Uterus (tissue), 4 donors: Measurements from ENCODE around the gene KIDINS220. TPM values are rescaled to one million over a fixed set of nuclear protein-coding genes. Genes with fewer than 3 reads are reported as not detected.

Experiments used
- DNase-seq, 2 donors: peaks; one replicate each; pipeline ENCODE4 v3.0.0-alpha.2; 2019 to 2020
- H3K27ac ChIP-seq, 2 donors: fragments of 200-600 bp; sonication (generic); 1 replicate in 1 of 2; 2 replicates in 1 of 2; pipeline ENCODE4 v1.5.1; 2016 to 2018
- H3K27me3 ChIP-seq, 2 donors: fragments of 200-600 bp; sonication (generic); one replicate each; pipeline ENCODE4 v1.5.1; 2018 to 2019; ENCODE audit warnings: control low read depth in 1 of 2
- H3K36me3 ChIP-seq, 2 donors: fragments of 200-600 bp; sonication (generic); one replicate each; pipeline ENCODE4 v1.5.1; 2019; ENCODE audit warnings: control low read depth in 1 of 2
- H3K4me1 ChIP-seq, 2 donors: fragments of 200-600 bp; sonication (generic); one replicate each; pipeline ENCODE4 v1.5.1; 2018 to 2019; ENCODE audit warnings: control low read depth in 1 of 2
- H3K4me3 ChIP-seq, 2 donors: fragments of 200-600 bp; sonication (generic); 1 replicate in 1 of 2; 2 replicates in 1 of 2; pipeline ENCODE4 v1.5.1; 2018 to 2019; ENCODE audit warnings: mild to moderate bottlenecking in 1 of 2
- H3K9me3 ChIP-seq, 2 donors: fragments of 200-600 bp; sonication (generic); one replicate each; pipeline ENCODE4 v1.5.1; 2019; ENCODE audit warnings: control low read depth in 1 of 2
- POLR2A ChIP-seq, 2 donors: fragments of 450-650 bp; IDR thresholded peaks; one replicate each; pipeline ENCODE4 v1.6.1; 2016; ENCODE audit warnings: antibody characterized with exemption in 2 of 2, mild to moderate bottlenecking in 1 of 2, moderate library complexity in 1 of 2
- intact Hi-C: fragments of 100-400 bp; cut with DNase I; formaldehyde crosslinking; loops from one replicate; pipeline ENCODE4 v1.15.1; 2023; ENCODE audit warnings: low total_unique reads
- total RNA-seq, 4 donors: library from RNA; depleted of rRNA in 3 of 4; stranded (reverse); fragments of >200 nt in 3 of 4; gene quantifications; one replicate each; pipeline versions ENCODE4 v1.1.0 to v1.2.4, GENCODE V29; 2014 to 2023
- TF ChIP-seq, protein P1 (sequence below), 4 experiments: fragments of 200-600 bp in 2 of 4; fragments of 450-650 bp in 2 of 4; sonication (generic) in 2 of 4; IDR thresholded peaks; one replicate each; pipeline ENCODE4 v1.5.1; 2016 to 2019; ENCODE audit warnings: antibody characterized with exemption in 4 of 4, mild to moderate bottlenecking in 2 of 4, moderate library complexity in 1 of 4
- donor health status: DM: yes; HTN: yes; CAD: no.

Gene KIDINS220
- total RNA-seq, 4 donors from 2014 or later = 48.8 to 185 (median 72.8) TPM

- H3K27ac ChIP-seq = peak overlapping the region; percentile 79 to 80
- peak overlapping the region; percentile 94 to 95 for H3K4me3 ChIP-seq
- TF ChIP-seq, protein P1, sequence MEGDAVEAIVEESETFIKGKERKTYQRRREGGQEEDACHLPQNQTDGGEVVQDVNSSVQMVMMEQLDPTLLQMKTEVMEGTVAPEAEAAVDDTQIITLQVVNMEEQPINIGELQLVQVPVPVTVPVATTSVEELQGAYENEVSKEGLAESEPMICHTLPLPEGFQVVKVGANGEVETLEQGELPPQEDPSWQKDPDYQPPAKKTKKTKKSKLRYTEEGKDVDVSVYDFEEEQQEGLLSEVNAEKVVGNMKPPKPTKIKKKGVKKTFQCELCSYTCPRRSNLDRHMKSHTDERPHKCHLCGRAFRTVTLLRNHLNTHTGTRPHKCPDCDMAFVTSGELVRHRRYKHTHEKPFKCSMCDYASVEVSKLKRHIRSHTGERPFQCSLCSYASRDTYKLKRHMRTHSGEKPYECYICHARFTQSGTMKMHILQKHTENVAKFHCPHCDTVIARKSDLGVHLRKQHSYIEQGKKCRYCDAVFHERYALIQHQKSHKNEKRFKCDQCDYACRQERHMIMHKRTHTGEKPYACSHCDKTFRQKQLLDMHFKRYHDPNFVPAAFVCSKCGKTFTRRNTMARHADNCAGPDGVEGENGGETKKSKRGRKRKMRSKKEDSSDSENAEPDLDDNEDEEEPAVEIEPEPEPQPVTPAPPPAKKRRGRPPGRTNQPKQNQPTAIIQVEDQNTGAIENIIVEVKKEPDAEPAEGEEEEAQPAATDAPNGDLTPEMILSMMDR (IDR thresholded peaks at IDR 0.05) = no peak
- TF ChIP-seq POLR2A (IDR thresholded peaks at IDR 0.05) = no peak
- DNase-seq = peak; percentile 29 to 42
- H3K4me1 ChIP-seq = peaks cover 3 to 13% of the 10 kb centered on the region in 2 donors
- no peaks in the 10 kb centered on the region for H3K36me3 ChIP-seq
- H3K9me3 ChIP-seq = no peaks in the 10 kb centered on the region
- intact Hi-C loops = no loop called here
- no peaks in the 10 kb centered on the region for H3K27me3 ChIP-seq
Measured at GRCh38 chr2:8837795-8838140, 355 bp upstream of the KIDINS220 start.

DNA sequence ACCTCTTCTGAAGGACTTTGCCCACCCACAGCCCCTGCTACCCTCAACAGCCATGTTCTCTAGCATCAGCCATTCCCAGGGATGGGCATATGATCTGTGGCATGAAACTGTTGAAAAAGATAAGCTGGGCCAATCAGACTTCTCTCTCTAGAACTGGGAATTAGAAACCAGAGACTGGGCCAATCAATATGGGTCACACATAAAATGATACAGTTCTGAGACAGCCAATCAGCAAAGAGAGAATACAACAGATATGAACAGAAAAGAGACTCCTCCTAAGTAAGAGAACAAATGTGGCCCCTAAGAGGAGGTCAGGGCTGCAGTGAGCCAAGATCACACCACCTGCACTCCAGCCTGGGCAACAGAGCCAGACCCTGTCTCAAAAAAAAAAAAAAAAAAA, 2.1 kb downstream of the KIDINS220 start:
- Histone ChIP-seq H3K9me3 (no peaks in the 10 kb centered on the region), H3K27me3 (no peaks in the 10 kb centered on the region), H3K27ac (no peak overlapping the region), H3K4me3 (no peak overlapping the region), H3K4me1 (peaks cover 8 to 13% of the 10 kb centered on the region in 2 donors), H3K36me3 (no peaks in the 10 kb centered on the region)
- TF ChIP-seq POLR2A (IDR thresholded peaks at IDR 0.05) = no peak
- TF ChIP-seq, protein P1 (IDR thresholded peaks at IDR 0.05) = no peak
- DNase-seq = no peak
- intact Hi-C loops = no loop called here

DNA sequence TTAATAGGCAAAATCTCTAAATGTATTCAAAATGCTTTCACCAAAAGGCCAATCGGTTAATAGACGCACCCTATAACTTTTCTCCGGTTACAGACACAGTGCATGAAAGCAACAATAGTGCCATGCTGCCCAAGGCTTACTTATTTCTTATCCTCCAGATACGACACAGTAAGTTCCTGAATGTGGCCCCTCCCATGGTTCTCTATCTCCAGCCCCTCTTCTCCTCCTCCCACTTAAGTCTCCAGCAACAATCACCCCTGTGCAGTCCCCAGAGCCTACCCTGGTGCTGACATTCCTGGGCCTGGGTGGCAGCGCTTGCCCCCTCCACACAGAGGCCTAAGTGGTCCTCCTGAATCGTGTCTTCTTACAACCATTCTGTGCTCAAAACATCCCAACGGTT, 3.6 kb downstream of the KIDINS220 start:
- intact Hi-C loops = no loop called here
- H3K4me1 ChIP-seq = peaks cover 8 to 13% of the 10 kb centered on the region in 2 donors
- H3K4me3 ChIP-seq = no peak overlapping the region
- H3K27ac ChIP-seq = no peak overlapping the region
- no peaks in the 10 kb centered on the region for H3K9me3 ChIP-seq
- TF ChIP-seq, protein P1 (IDR thresholded peaks at IDR 0.05) = no peak
- TF ChIP-seq POLR2A (IDR thresholded peaks at IDR 0.05) = no peak
- no peaks in the 10 kb centered on the region for H3K36me3 ChIP-seq
- H3K27me3 ChIP-seq = no peaks in the 10 kb centered on the region
- no peak for DNase-seq

DNA sequence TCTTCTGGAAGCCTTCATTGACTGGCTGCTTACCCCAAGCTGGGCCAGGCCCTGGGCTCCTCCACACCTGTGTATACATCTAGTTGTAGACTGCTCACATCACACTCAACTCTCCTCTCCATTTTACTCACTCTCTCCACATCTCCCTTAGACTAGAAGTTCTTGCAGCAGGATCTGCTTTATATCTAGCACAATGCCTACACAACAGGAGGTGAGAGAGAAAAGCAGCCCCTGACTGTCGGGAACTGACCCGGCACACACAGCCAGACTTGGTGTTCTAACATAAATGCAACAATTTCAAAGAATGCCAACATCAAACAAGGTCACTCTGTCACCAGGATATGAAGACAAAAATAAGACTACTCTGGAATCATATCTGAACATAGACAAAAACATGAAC, 5.9 kb downstream of the KIDINS220 start:
- intact Hi-C loops = no loop called here
- Histone ChIP-seq H3K27ac (no peak overlapping the region), H3K4me1 (peaks cover 8 to 13% of the 10 kb centered on the region in 2 donors), H3K36me3 (no peaks in the 10 kb centered on the region), H3K9me3 (no peaks in the 10 kb centered on the region), H3K4me3 (no peak overlapping the region), H3K27me3 (no peaks in the 10 kb centered on the region)
- TF ChIP-seq POLR2A (IDR thresholded peaks at IDR 0.05) = no peak
- TF ChIP-seq, protein P1 (IDR thresholded peaks at IDR 0.05) = no peak
- DNase-seq = no peak

GRCh38 chr2:8827729-8828128, 9.7 kb downstream of the KIDINS220 start:
- H3K27me3 ChIP-seq = no peaks in the 10 kb centered on the region
- peaks cover 0 to 5% of the 10 kb centered on the region in 2 donors for H3K4me1 ChIP-seq
- no peak for TF ChIP-seq POLR2A (IDR thresholded peaks at IDR 0.05)
- TF ChIP-seq, protein P1 (IDR thresholded peaks at IDR 0.05) = no peak
- H3K9me3 ChIP-seq = no peaks in the 10 kb centered on the region
- no peak for DNase-seq
- H3K4me3 ChIP-seq = no peak overlapping the region
- H3K36me3 ChIP-seq = no peaks in the 10 kb centered on the region
- intact Hi-C loops = no loop called here
- H3K27ac ChIP-seq = no peak overlapping the region
